ENCODE results near the gene CMTM3. TPM values are rescaled to one million over a fixed set of nuclear protein-coding genes. Genes with fewer than 3 reads are reported as not detected.

The CMTM3 gene
- polyA plus RNA-seq, 1 donor (not counting 4 experiments of a cell fraction or from before 2014, with no cell fraction given) = 15.7 TPM

DNA sequence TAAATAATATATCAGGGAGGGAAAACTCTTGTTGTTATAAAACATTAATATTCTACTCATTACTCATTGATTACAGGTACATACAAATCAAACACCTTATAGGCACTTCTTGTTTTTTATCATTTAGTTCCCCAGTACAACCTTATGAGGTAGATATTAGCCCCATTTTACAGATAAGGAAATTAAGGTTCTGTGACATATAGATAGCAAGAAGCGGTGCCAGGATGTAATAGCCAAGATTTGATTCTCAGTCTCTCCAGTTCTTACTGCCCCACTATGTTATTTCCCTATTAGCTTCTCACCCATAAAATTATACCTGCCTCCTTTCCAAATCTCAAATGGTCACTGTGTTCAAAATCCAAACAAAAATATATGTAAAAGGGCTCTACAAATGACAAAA is 36.9 kb downstream of the CMTM3 start:
- H3K9me3 ChIP-seq (ENCODE audit: control insufficient read depth, low read depth, low read length) = no peaks in the 10 kb centered on the region
- no peak overlapping the region for H3K4me2 ChIP-seq (ENCODE audit: control insufficient read depth, extremely low read depth, insufficient read depth, low read depth, low read length)
- H3K4me3 ChIP-seq (ENCODE audit: control insufficient read depth in 2 of 3, extremely low read depth in 1 of 3, insufficient read depth in 2 of 3, low read depth in 1 of 3, low read length in 3 of 3) = no peak overlapping the region
- no peak overlapping the region for H3K27ac ChIP-seq (ENCODE audit: control insufficient read depth, insufficient read depth, low read length)
- H4K20me1 ChIP-seq (ENCODE audit: control insufficient read depth, extremely low read depth, insufficient read depth, low read length) = no peaks in the 10 kb centered on the region
- dilution Hi-C loops (cut with MboI; ENCODE audit: extremely low pct_ligation_motif_present, low sequenced_read_pairs) = no loop called here
- no peak overlapping the region for H3K9ac ChIP-seq (ENCODE audit: control insufficient read depth, extremely low read depth, insufficient read depth, low read length)
- H2AFZ ChIP-seq (ENCODE audit: control insufficient read depth, low read length) = no peak overlapping the region
- DNase-seq (ENCODE audit: low read depth, low spot score) (no peak), FAIRE-seq (no peak)
- H3K4me1 ChIP-seq (ENCODE audit: control insufficient read depth, extremely low read depth, insufficient read depth, low read length) = peaks cover 18% of the 10 kb centered on the region
- TF ChIP-seq EZH2 (IDR thresholded peaks at IDR 0.05; ENCODE audit: low read length) = no peak
- TF ChIP-seq, protein P1, sequence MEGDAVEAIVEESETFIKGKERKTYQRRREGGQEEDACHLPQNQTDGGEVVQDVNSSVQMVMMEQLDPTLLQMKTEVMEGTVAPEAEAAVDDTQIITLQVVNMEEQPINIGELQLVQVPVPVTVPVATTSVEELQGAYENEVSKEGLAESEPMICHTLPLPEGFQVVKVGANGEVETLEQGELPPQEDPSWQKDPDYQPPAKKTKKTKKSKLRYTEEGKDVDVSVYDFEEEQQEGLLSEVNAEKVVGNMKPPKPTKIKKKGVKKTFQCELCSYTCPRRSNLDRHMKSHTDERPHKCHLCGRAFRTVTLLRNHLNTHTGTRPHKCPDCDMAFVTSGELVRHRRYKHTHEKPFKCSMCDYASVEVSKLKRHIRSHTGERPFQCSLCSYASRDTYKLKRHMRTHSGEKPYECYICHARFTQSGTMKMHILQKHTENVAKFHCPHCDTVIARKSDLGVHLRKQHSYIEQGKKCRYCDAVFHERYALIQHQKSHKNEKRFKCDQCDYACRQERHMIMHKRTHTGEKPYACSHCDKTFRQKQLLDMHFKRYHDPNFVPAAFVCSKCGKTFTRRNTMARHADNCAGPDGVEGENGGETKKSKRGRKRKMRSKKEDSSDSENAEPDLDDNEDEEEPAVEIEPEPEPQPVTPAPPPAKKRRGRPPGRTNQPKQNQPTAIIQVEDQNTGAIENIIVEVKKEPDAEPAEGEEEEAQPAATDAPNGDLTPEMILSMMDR (optimal IDR thresholded peaks at IDR 0.05 in 1 of 3, IDR thresholded peaks at IDR 0.05 in 1 of 3, conservative IDR thresholded peaks at IDR 0.05 in 1 of 3; ENCODE audit: extremely low read depth in 1 of 3, insufficient read depth in 2 of 3, low read length in 3 of 3) = no peak
- H3K9me1 ChIP-seq (ENCODE audit: control insufficient read depth, extremely low read depth, insufficient read depth, low read length) = no peaks in the 10 kb centered on the region
- no peaks in the 10 kb centered on the region for H3K27me3 ChIP-seq (ENCODE audit: control insufficient read depth, extremely low read depth, insufficient read depth, low read length)
- peaks cover 0 to 2% of the 10 kb centered on the region in 2 experiments for H3K36me3 ChIP-seq (ENCODE audit: control insufficient read depth in 2 of 2, extremely low read depth in 1 of 2, insufficient read depth in 2 of 2, low read length in 2 of 2)
- peaks cover 14% of the 10 kb centered on the region for H3K79me2 ChIP-seq (ENCODE audit: control insufficient read depth, insufficient read depth, low read length)

DNA sequence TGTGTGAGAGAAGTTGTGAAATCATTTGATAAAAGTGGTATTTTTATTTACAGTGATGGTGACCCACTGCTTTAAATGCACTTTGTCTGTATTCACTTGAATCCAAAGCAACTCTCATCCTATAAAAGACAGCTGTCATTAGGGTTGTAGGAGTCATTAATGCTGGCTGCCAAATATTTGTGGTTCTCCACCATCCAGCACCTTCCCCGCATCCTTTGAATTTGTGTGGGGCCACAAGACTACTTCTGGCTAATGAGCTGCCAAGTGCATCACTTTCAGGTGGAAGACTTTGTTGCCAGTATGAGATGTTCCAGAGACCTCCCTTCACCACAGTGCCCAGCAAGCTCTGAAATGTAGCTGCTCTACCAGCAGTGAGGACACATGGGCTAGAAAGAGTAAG is 43.4 kb downstream of the CMTM3 start:
- no peak overlapping the region for H3K4me2 ChIP-seq (ENCODE audit: control insufficient read depth, extremely low read depth, insufficient read depth, low read depth, low read length)
- dilution Hi-C loops (cut with MboI; ENCODE audit: extremely low pct_ligation_motif_present, low sequenced_read_pairs) = no loop called here
- peaks cover 0 to 3% of the 10 kb centered on the region in 2 experiments for H3K36me3 ChIP-seq (ENCODE audit: control insufficient read depth in 2 of 2, extremely low read depth in 1 of 2, insufficient read depth in 2 of 2, low read length in 2 of 2)
- H3K9ac ChIP-seq (ENCODE audit: control insufficient read depth, extremely low read depth, insufficient read depth, low read length) = no peak overlapping the region
- TF ChIP-seq, protein P1 (optimal IDR thresholded peaks at IDR 0.05 in 1 of 3, IDR thresholded peaks at IDR 0.05 in 1 of 3, conservative IDR thresholded peaks at IDR 0.05 in 1 of 3; ENCODE audit: extremely low read depth in 1 of 3, insufficient read depth in 2 of 3, low read length in 3 of 3) = no peak
- TF ChIP-seq EZH2 (IDR thresholded peaks at IDR 0.05; ENCODE audit: low read length) = no peak
- no peaks in the 10 kb centered on the region for H3K27me3 ChIP-seq (ENCODE audit: control insufficient read depth, extremely low read depth, insufficient read depth, low read length)
- H3K27ac ChIP-seq (ENCODE audit: control insufficient read depth, insufficient read depth, low read length) = no peak overlapping the region
- H4K20me1 ChIP-seq (ENCODE audit: control insufficient read depth, extremely low read depth, insufficient read depth, low read length) = peaks cover 3% of the 10 kb centered on the region
- H3K4me1 ChIP-seq (ENCODE audit: control insufficient read depth, extremely low read depth, insufficient read depth, low read length) = peaks cover 27% of the 10 kb centered on the region
- H3K9me1 ChIP-seq (ENCODE audit: control insufficient read depth, extremely low read depth, insufficient read depth, low read length) = no peaks in the 10 kb centered on the region
- peaks cover 26% of the 10 kb centered on the region for H3K79me2 ChIP-seq (ENCODE audit: control insufficient read depth, insufficient read depth, low read length)
- DNase-seq (ENCODE audit: low read depth, low spot score) (no peak), FAIRE-seq (no peak)
- no peak overlapping the region for H3K4me3 ChIP-seq (ENCODE audit: control insufficient read depth in 2 of 3, extremely low read depth in 1 of 3, insufficient read depth in 2 of 3, low read depth in 1 of 3, low read length in 3 of 3)
- H2AFZ ChIP-seq (ENCODE audit: control insufficient read depth, low read length) = no peak overlapping the region
- H3K9me3 ChIP-seq (ENCODE audit: control insufficient read depth, low read depth, low read length) = no peaks in the 10 kb centered on the region
